ENCODE results near the gene CHRM1. TPM values are rescaled to one million over a fixed set of nuclear protein-coding genes. Genes with fewer than 3 reads are reported as not detected.

Gene CHRM1
- total RNA-seq, 3 donors from 2014 or later (not counting 1 experiment from before 2014, with no cell fraction given) = not detected

GRCh38 chr11:62902932-62903331 is 18.2 kb downstream of the CHRM1 start:
- intact Hi-C loops (cut with micrococcal nuclease) = no loop called here
- Mint-ChIP-seq H3K27ac (no peak overlapping the region), H3K36me3 (no peaks in the 10 kb centered on the region), H3K9me3 (no peaks in the 10 kb centered on the region), H3K27me3 (ENCODE audit: low read depth in 2 of 2) (peaks cover 16 to 24% of the 10 kb centered on the region in 2 donors), H3K4me1 (peaks cover 6 to 9% of the 10 kb centered on the region in 2 donors), H3K4me3 (no peak overlapping the region)
- Histone ChIP-seq H3K9me3 (ENCODE audit: control insufficient read depth, insufficient read depth, low read length) (no peaks in the 10 kb centered on the region), H3K27ac (ENCODE audit: low read length) (no peak overlapping the region), H3K36me3 (ENCODE audit: control insufficient read depth, insufficient read depth, low read length) (no peaks in the 10 kb centered on the region), H3K4me1 (ENCODE audit: control insufficient read depth, insufficient read depth, low read length) (no peaks in the 10 kb centered on the region), H3K4me3 (ENCODE audit: low read length) (no peak overlapping the region), H3K27me3 (ENCODE audit: control insufficient read depth, insufficient read depth, low read length) (no peaks in the 10 kb centered on the region)
- WGBS (ENCODE audit: insufficient coverage) = 75% methylated on average over 1 of the region's 1 CpG
- no peak for ATAC-seq
- no peak for TF ChIP-seq CTCF (IDR thresholded peaks at IDR 0.05)
- DNase-seq = no peak

- no peak overlapping the region for H3K27ac Mint-ChIP-seq
- ATAC-seq (no peak), DNase-seq (no peak)
- H3K4me1 Mint-ChIP-seq = peaks cover 0 to 4% of the 10 kb centered on the region in 2 donors
- Histone ChIP-seq H3K27me3 (ENCODE audit: control insufficient read depth, insufficient read depth, low read length) (no peaks in the 10 kb centered on the region), H3K9me3 (ENCODE audit: control insufficient read depth, insufficient read depth, low read length) (no peaks in the 10 kb centered on the region), H3K4me3 (ENCODE audit: low read length) (no peak overlapping the region), H3K36me3 (ENCODE audit: control insufficient read depth, insufficient read depth, low read length) (no peaks in the 10 kb centered on the region), H3K4me1 (ENCODE audit: control insufficient read depth, insufficient read depth, low read length) (no peaks in the 10 kb centered on the region), H3K27ac (ENCODE audit: low read length) (no peak overlapping the region)
- H3K36me3 Mint-ChIP-seq = no peaks in the 10 kb centered on the region
- no peak for TF ChIP-seq CTCF (IDR thresholded peaks at IDR 0.05)
- peaks cover 16 to 21% of the 10 kb centered on the region in 2 donors for H3K27me3 Mint-ChIP-seq (ENCODE audit: low read depth in 2 of 2)
- no peak overlapping the region for H3K4me3 Mint-ChIP-seq
- no peaks in the 10 kb centered on the region for H3K9me3 Mint-ChIP-seq
- intact Hi-C loops (cut with micrococcal nuclease) = no loop called here
Measured at GRCh38 chr11:62898027-62898426, 23.1 kb downstream of the CHRM1 start.

- no peak overlapping the region for H3K27ac Mint-ChIP-seq
- H3K27me3 Mint-ChIP-seq (ENCODE audit: low read depth in 2 of 2) = peaks cover 16 to 21% of the 10 kb centered on the region in 2 donors
- TF ChIP-seq CTCF (IDR thresholded peaks at IDR 0.05) = no peak
- Histone ChIP-seq H3K36me3 (ENCODE audit: control insufficient read depth, insufficient read depth, low read length) (no peaks in the 10 kb centered on the region), H3K4me1 (ENCODE audit: control insufficient read depth, insufficient read depth, low read length) (no peaks in the 10 kb centered on the region), H3K9me3 (ENCODE audit: control insufficient read depth, insufficient read depth, low read length) (no peaks in the 10 kb centered on the region), H3K27ac (ENCODE audit: low read length) (no peak overlapping the region), H3K4me3 (ENCODE audit: low read length) (no peak overlapping the region), H3K27me3 (ENCODE audit: control insufficient read depth, insufficient read depth, low read length) (no peaks in the 10 kb centered on the region)
- intact Hi-C loops (cut with micrococcal nuclease) = no loop called here
- H3K4me1 Mint-ChIP-seq = peaks cover 0 to 2% of the 10 kb centered on the region in 2 donors
- no peaks in the 10 kb centered on the region for H3K36me3 Mint-ChIP-seq
- ATAC-seq (no peak), DNase-seq (no peak)
- H3K4me3 Mint-ChIP-seq = no peak overlapping the region
- WGBS (ENCODE audit: insufficient coverage) = 76% methylated on average over 2 of the region's 2 CpGs
- H3K9me3 Mint-ChIP-seq = no peaks in the 10 kb centered on the region
Measured at GRCh38 chr11:62897311-62897710, 23.9 kb downstream of the CHRM1 start.

DNA sequence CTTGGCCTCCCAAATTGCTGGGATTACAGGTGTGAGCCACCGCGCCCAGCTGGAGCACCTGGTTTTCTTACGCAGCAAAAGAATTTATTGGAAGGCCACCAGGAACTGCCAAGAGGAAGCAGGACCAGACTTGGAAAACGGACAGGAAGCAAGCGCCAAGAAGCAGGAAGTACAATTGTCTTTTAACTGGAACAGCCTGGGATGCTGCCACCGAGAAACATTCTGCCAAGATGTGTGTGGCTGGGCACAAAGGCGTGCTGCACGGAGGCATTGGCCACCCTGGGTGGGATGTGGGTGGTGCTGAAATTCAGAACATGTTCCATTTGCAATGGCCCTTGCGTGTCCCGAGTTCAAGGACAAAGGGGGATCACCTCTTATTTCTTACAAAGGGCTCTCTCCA is 25.1 kb downstream of the CHRM1 start:
- no peaks in the 10 kb centered on the region for H3K9me3 Mint-ChIP-seq
- Histone ChIP-seq H3K27ac (ENCODE audit: low read length) (no peak overlapping the region), H3K36me3 (ENCODE audit: control insufficient read depth, insufficient read depth, low read length) (no peaks in the 10 kb centered on the region), H3K9me3 (ENCODE audit: control insufficient read depth, insufficient read depth, low read length) (no peaks in the 10 kb centered on the region), H3K27me3 (ENCODE audit: control insufficient read depth, insufficient read depth, low read length) (no peaks in the 10 kb centered on the region), H3K4me1 (ENCODE audit: control insufficient read depth, insufficient read depth, low read length) (no peaks in the 10 kb centered on the region), H3K4me3 (ENCODE audit: low read length) (no peak overlapping the region)
- DNase-seq = no peak
- WGBS (ENCODE audit: insufficient coverage) = 60% methylated on average over 8 of the region's 10 CpGs
- intact Hi-C loops (cut with micrococcal nuclease) = no loop called here
- no peaks in the 10 kb centered on the region for H3K4me1 Mint-ChIP-seq
- H3K27ac Mint-ChIP-seq = no peak overlapping the region
- no peak for ATAC-seq
- peaks cover 16 to 17% of the 10 kb centered on the region in 2 donors for H3K27me3 Mint-ChIP-seq (ENCODE audit: low read depth in 2 of 2)
- H3K36me3 Mint-ChIP-seq = no peaks in the 10 kb centered on the region
- no peak for TF ChIP-seq CTCF (IDR thresholded peaks at IDR 0.05)
- H3K4me3 Mint-ChIP-seq = no peak overlapping the region
